ENCODE results near the gene GDI2. TPM values are rescaled to one million over a fixed set of nuclear protein-coding genes. Genes with fewer than 3 reads are reported as not detected.
A peak's percentile ranks its signal among the peaks of the same experiment; 100 is the strongest.
"Not testable (repeated sequence)": the region's sequence is repeated elsewhere in the genome, so short reads cannot be mapped to it uniquely, and the experiment has no call there.

The GDI2 gene
- total RNA-seq, result 101 TPM
- long read RNA-seq, transcript GDI2-203 (11 exons, 2,412 nt), result major isoform, 309 of 328 reads
- long read RNA-seq, partial matches to known transcripts, result 7 of 328 reads
- long read RNA-seq, other reads (novel, unspliced or antisense), result 8 of 328 reads

- intact Hi-C loops (cut with DNase I), result loop anchor here (5.0 kb wide), 1 partner anchor 74 kb away; the partner anchor contains the start of gene ANKRD16
- peak; percentile 97 for DNase-seq
- ATAC-seq (ENCODE audit: poor library complexity), result peak; percentile 98
These were observed at the start of gene GDI2 for GRCh38 chr10:5813341-5814109. TSS of gene GDI2 (minus strand) at chr10:5813434. CDS start at chr10:5813258, 176 bp downstream.

DNA sequence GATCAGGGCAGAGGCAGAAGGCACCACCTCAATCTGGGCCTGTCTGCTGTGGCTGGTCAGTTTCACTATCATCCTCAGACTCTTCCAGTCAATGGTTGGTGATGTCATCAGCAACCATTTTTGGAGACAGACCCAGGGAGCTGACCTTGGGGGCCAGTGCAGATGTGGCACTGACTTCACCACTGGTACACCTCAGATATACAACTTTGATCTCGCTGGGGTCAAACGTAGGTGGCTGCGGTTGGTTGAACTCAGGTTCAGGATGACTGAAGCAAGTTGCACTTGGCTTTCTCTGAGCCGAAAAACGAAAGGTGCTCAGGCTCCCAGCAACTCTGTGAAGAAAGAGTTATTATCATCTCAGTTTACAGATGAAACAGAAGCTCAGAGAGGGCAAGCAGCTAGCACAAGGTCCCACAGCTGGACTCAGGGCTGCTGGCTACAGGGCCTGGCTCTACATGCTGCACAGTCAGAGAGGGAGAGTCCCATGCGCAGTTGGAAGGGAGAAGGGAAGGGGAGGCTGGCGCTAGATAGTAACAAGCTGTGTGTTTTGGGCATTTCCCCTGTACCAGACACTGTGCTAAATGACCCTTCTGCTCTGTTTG is 49.2 kb upstream of the GDI2 start:
- intact Hi-C loops (cut with DNase I), result no loop called here
- ATAC-seq (ENCODE audit: poor library complexity) (no peak), DNase-seq (no peak)

- no peak for ATAC-seq (ENCODE audit: poor library complexity)
- intact Hi-C loops (cut with DNase I), result no loop called here
- DNase-seq, result no peak
These were observed 46.8 kb upstream of the GDI2 start for GRCh38 chr10:5860066-5860465.

DNA sequence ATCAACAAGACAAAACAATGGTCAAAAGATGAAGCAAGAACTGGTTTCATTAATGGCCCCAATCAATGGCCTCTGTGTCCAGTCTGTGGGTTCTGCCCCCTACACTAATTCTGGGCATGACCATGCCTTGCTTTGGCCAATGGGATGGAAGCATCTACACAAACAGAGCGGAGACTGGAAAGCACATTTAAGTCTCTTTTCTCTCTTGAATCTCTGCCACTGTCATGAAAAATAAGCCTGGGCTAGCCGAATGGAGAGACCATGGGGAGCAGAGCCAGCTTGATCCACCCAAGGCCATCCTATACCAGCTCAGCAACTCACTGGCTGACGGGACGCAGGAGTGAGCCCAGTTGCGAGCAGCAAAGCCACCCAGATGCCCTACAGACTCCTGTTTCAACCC is 45.6 kb upstream of the GDI2 start:
- DNase-seq, result no peak
- intact Hi-C loops (cut with DNase I), result no loop called here
- no peak for ATAC-seq (ENCODE audit: poor library complexity)

DNA sequence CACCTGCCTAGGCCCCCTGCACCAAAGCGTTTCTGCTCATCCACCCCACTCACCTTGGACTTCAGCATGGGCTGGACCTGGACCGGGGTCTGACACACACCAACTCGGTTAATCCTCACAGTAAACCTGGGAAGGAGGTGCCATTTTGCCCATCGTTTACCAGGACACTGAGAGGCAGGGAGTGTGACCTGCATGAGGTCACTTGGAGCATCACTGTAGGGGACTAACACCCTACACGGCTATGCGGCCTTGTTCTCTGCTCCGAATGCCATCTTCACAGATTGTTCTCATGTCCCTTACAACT is 43.4 kb upstream of the GDI2 start:
- DNase-seq (no peak), ATAC-seq (ENCODE audit: poor library complexity) (no peak)
- intact Hi-C loops (cut with DNase I), result no loop called here

GRCh38 chr10:5855979-5856700 is 42.9 kb upstream of the GDI2 start:
- intact Hi-C loops (cut with DNase I), result no loop called here
- DNase-seq (no peak), ATAC-seq (ENCODE audit: poor library complexity) (no peak)

DNA sequence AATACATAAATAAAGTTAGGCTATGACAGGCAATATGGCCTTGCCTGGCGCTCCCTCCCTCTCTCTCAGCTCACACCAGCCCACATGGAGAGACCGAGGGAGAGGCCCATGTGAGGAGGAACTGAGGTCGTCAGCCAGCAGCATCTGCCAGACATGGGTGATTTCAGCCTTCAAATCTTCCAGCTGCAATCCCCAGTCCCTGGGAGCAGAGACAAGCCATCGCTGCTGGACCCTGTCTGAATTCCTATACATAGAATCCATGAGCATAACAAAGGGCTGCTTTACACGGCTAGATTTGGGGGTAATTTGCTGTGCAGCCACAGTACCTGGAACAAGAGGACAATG is 40.9 kb upstream of the GDI2 start:
- no peak for ATAC-seq (ENCODE audit: poor library complexity)
- intact Hi-C loops (cut with DNase I), result no loop called here
- DNase-seq, result no peak

DNA sequence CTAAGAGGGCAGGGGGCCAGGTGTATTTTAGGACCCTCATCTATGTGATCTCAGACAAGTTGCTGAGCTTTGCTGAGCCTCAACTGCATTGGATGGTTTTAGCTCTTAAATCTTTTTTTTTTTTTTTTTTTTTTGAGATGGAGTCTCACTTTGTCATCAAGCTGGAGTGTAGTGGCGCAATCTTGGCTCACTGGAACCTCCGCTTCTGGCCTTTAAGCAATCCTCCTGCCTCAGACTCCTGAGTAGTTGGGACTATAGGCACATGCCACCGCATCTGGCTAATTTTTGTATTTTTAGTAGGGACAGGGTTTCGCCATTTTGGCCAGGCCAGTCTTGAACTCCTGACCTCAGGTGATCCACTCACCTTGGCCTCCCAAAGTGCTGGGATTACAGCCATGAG is 33.4 kb upstream of the GDI2 start:
- ATAC-seq (ENCODE audit: poor library complexity); intact Hi-C loops (cut with DNase I); DNase-seq: not testable (repeated sequence)

DNA sequence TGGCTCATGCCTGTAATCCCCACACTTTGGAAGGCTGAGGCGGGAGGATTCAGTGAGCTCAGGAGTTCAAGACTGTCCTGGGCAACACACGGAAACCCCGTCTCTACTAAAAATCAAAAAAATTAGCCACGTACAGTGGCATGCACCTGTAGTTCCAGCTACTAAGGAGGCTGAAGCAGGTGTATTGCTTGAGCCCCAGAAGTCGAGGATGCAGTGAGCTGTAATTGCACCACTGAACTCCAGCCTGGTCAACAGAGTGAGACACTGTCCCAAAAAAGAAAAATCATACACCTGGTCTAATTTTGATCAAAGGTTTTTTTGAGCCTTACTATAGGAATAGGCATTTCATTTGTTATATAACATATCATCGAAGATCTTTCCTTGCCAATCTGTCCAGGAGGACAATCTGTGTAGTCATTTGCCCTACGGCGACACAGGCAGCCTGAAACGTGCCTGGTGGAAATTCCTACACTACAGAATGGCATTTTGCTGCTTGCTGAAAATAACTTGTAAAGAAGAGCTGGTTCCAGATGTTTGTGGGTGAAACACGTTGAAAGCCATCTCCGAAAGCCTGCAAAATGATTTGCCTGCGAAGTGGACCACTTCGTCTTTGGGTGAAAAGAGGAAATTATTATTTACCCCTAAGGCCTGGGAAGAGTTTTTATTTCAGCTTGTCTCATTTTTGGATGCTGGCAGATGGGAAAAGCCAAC is 31.3 kb upstream of the GDI2 start:
- ATAC-seq (ENCODE audit: poor library complexity), result no peak
- intact Hi-C loops (cut with DNase I), result no loop called here

GRCh38 chr10:5843686-5844344 is 30.6 kb upstream of the GDI2 start:
- ATAC-seq (ENCODE audit: poor library complexity), result no peak
- no peak for DNase-seq
- intact Hi-C loops (cut with DNase I), result no loop called here

More for the DNA sequence above, 31.3 kb upstream of the GDI2 start:
- DNase-seq, result no peak

DNA sequence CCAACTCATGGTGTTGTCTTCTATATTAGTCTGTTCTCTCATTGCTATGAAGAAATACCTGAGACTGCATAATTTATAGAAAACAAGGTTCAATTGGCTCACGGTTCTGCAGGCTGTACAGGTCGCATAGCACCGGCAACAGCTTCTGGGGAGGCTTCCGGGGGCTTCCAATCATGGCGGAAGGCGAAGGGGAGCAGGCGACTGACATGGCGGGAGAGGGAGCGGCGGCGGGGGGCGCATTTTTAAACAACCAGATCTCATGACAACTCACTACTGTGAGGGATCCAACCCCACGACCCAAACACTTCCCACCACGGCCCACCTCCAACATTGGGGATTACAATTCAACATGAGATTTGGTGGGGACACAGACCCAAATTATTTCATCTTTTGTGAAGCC is 28.7 kb upstream of the GDI2 start:
- no peak for ATAC-seq (ENCODE audit: poor library complexity)
- intact Hi-C loops (cut with DNase I), result no loop called here
- no peak for DNase-seq

GRCh38 chr10:5840314-5841307 is 27.4 kb upstream of the GDI2 start:
- intact Hi-C loops (cut with DNase I), result no loop called here
- ATAC-seq (ENCODE audit: poor library complexity), result peak; percentile 74
- peak; percentile 53 for DNase-seq

DNA sequence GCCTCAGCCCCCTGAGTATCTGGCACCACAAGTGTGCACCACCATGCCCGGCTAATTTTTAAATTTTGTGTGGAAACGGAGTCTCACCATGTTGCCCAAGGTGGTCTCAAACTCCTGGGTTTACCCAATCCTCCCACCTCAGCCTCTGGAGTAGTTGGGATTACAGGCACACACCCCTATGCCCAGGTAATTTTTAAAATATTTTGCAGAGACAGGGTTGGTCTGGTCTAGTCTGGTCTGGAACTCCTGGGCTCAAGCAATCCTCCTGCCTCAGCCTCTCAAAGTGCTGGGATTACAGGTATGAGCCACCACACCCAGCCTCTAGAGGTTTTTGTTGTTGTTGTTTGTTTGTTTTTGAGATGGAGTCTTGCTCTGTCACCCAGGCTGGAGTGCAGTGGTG is 22.9 kb upstream of the GDI2 start:
- DNase-seq; intact Hi-C loops (cut with DNase I); ATAC-seq (ENCODE audit: poor library complexity): not testable (repeated sequence)

DNA sequence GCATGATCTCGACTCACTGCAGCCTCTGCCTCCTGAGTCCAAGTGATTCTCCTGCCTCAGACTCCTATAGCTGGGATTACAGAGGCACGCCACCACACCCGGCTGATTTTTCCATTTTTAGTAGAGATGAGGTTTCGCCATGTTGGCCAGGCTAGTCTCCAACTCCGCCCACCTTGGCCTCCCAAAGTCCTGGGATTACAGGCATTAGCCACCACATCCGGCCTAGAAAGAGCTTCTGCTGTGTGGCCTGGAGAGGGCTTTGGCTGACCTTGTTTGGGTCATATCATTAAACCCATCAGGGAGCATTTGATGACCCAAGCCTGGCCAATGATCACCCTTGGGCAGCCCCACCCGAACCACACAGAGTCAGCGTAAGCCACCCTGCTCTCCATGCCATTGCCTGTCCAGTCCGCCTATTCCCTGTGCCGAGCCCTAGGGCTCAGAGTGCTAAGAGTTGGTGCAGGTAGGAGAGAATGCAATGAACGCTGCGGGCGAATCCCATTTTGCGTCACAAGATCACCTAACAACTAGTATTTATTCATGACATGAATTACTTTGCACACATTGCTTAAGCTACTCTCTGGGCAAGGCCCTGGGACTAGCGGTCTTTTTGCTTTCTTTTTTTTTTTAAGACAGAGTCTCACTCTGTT is 22.3 kb upstream of the GDI2 start:
- no peak for ATAC-seq (ENCODE audit: poor library complexity)
- intact Hi-C loops (cut with DNase I), result no loop called here
- no peak for DNase-seq

- intact Hi-C loops (cut with DNase I), result no loop called here
- ATAC-seq (ENCODE audit: poor library complexity) (peak; percentile 79), DNase-seq (no peak)
These were observed 20.6 kb upstream of the GDI2 start for GRCh38 chr10:5833814-5834213.

GRCh38 chr10:5832946-5833345 is 19.7 kb upstream of the GDI2 start:
- intact Hi-C loops (cut with DNase I), result no loop called here
- ATAC-seq (ENCODE audit: poor library complexity), result peak; percentile 49
- no peak for DNase-seq

DNA sequence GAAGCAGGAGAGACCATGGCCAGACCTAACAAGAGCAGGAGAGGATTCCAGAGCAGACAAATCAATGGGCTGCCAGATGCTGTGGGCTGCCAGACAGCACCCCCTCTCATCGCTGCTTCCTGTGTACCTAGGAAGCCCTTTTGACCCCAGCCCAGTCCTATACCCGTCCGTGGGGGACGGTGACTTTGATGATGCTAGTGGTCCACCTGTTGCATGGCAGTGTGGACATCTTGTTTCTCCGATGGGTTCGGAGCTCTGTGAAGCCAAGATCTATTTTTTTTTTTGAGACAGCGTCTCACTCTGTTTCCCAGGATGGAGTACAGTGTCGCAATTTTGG is 18.2 kb upstream of the GDI2 start:
- ATAC-seq (ENCODE audit: poor library complexity) (no peak), DNase-seq (no peak)
- intact Hi-C loops (cut with DNase I), result no loop called here

Measured in Right ventricle myocardium superior (tissue), 1 donor.